Measurements from ENCODE around the gene ARHGEF11. TPM values are rescaled to one million over a fixed set of nuclear protein-coding genes. Genes with fewer than 3 reads are reported as not detected.

Gene ARHGEF11
- total RNA-seq, 1 donor from 2014 or later = 52.7 TPM

- no peaks in the 10 kb centered on the region for H3K36me3 Mint-ChIP-seq (ENCODE audit: low read depth)
- no peak overlapping the region for H3K4me3 Mint-ChIP-seq
- H3K4me1 Mint-ChIP-seq = peaks cover 19% of the 10 kb centered on the region
- TF ChIP-seq CTCF (conservative IDR thresholded peaks at IDR 0.05) = no peak
- DNase-seq (ENCODE audit: low read depth, low spot score) = no peak
- peaks cover 52% of the 10 kb centered on the region for H3K27me3 Mint-ChIP-seq (ENCODE audit: low read depth)
- H3K27ac Mint-ChIP-seq (ENCODE audit: unreplicated experiment) = no peak overlapping the region
- no peaks in the 10 kb centered on the region for H3K9me3 Mint-ChIP-seq
These were observed 160.2 kb downstream of the ARHGEF11 start for GRCh38 chr1:156885314-156885713.

Small RNAs within 50 kb of the gene (microRNA-seq; reads per million reads assigned to microRNA genes)
- gene MIR765 = 5.3 reads per million

Other genes with a start within 250 kb of the ARHGEF11 start
- 1.0 and 1.1 TPM in 2 replicates for gene SH2D2A, start 228.9 kb downstream of the ARHGEF11 start, total RNA-seq
- gene INSRR, start 186.6 kb downstream of the ARHGEF11 start, total RNA-seq = 0.07 TPM in 1 of 2 replicates, not detected in the other
- 0.21 and 0.27 TPM in 2 replicates for gene NTRK1, start 184.9 kb downstream of the ARHGEF11 start, total RNA-seq
- gene PEAR1, start 152.0 kb downstream of the ARHGEF11 start, total RNA-seq = 6.8 and 6.9 TPM in 2 replicates
- not detected in 2 replicates for gene LRRC71, start 125.1 kb downstream of the ARHGEF11 start, total RNA-seq
- 0.19 and 0.23 TPM in 2 replicates for gene ETV3L, start 54.1 kb upstream of the ARHGEF11 start, total RNA-seq
- 29.0 and 29.7 TPM in 2 replicates for gene ETV3, start 92.7 kb upstream of the ARHGEF11 start, total RNA-seq